Neutrophil (primary cell): ENCODE results near the gene AGXT.

Experiments used
- H3K27ac ChIP-seq: fragments of 200-600 bp; sonication (generic); 2 replicates; pipeline ENCODE4 v1.5.1; 2016; ENCODE audit warnings: mild to moderate bottlenecking, moderate library complexity
- H3K27me3 ChIP-seq: fragments of 200-600 bp; sonication (generic); 2 replicates; pipeline ENCODE4 v1.6.0; 2016; ENCODE audit warnings: mild to moderate bottlenecking
- H3K36me3 ChIP-seq: fragments of 200-600 bp; sonication (generic); 2 replicates; pipeline ENCODE4 v1.5.1; 2017
- H3K4me1 ChIP-seq, 2 experiments: fragments of 200-600 bp in 1 of 2; sonication (generic) in 1 of 2; 1 replicate in 1 of 2; 2 replicates in 1 of 2; pipeline versions ENCODE4 v1.5.1 to v1.6.1; 2013 to 2016; ENCODE audit warnings: low read depth in 1 of 2, low read length in 1 of 2, mild to moderate bottlenecking in 1 of 2, moderate library complexity in 1 of 2; ENCODE audit not compliant: control insufficient read depth in 1 of 2, insufficient read depth in 1 of 2
- H3K4me3 ChIP-seq, 2 experiments: fragments of 200-600 bp in 1 of 2; sonication (generic) in 1 of 2; 1 replicate in 1 of 2; 2 replicates in 1 of 2; pipeline ENCODE4 v1.5.1; 2013 to 2016; ENCODE audit warnings: low read depth in 1 of 2, low read length in 1 of 2, mild to moderate bottlenecking in 1 of 2, moderate library complexity in 1 of 2
- H3K9me3 ChIP-seq: fragments of 200-600 bp; sonication (generic); 2 replicates; pipeline ENCODE4 v1.5.1; 2016
- TF ChIP-seq, protein P1 (sequence below): fragments of 200-600 bp; sonication (generic); IDR thresholded peaks from 2 replicates; pipeline ENCODE4 v1.5.1; 2016; ENCODE audit warnings: antibody characterized with exemption

The AGXT gene

DNA sequence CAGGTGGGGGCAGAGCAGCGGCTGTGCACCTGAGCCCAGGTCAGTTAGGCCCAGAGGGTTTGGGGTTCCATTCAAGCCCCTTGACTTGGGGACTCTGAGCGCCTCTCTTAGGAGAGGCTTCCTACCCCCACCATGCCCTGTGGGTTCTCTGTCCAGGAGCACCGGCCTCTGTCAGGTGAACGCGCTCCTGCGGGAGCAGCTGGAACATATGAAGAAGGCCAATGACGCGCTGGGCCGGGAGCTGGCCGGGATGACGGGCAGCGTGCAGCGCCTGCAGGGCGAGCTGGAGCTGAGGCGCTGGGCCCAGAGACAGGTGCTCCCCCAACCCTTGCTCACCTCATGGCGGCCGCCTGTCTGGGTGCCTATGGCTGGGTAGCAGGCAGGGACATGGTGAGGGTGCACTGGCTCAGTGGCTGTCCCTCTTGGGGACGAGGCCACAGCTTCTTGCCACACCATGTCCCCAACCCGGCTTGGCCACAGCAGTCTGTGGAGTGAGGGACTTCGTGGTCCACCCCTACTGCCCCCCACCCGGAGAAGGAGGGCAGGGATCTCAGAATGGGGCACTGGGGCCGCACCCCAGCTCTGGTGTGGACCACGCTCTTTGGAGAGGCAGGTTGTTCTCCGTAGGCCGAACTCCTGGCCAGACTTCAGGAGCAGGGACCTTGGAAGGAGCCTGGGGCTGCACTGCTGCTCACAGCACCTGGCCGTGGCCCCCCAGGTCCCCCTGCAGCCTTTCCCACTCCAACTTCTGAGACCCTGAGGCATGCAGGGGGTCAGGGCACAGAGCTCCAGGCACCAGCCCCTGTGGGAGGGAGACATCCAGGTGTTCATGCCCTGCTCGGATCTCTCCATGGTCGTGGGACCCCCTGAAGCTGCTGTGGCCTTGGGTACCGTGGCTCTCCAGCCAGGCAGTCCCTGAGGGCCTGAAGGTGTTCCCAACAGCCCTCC, 57.2 kb downstream of the AGXT start:
- H3K4me3 ChIP-seq: no peak overlapping the region
- no peaks in the 10 kb centered on the region for H3K36me3 ChIP-seq
- no peaks in the 10 kb centered on the region for H3K27me3 ChIP-seq
- TF ChIP-seq, protein P1, sequence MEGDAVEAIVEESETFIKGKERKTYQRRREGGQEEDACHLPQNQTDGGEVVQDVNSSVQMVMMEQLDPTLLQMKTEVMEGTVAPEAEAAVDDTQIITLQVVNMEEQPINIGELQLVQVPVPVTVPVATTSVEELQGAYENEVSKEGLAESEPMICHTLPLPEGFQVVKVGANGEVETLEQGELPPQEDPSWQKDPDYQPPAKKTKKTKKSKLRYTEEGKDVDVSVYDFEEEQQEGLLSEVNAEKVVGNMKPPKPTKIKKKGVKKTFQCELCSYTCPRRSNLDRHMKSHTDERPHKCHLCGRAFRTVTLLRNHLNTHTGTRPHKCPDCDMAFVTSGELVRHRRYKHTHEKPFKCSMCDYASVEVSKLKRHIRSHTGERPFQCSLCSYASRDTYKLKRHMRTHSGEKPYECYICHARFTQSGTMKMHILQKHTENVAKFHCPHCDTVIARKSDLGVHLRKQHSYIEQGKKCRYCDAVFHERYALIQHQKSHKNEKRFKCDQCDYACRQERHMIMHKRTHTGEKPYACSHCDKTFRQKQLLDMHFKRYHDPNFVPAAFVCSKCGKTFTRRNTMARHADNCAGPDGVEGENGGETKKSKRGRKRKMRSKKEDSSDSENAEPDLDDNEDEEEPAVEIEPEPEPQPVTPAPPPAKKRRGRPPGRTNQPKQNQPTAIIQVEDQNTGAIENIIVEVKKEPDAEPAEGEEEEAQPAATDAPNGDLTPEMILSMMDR: no peak
- no peak overlapping the region for H3K27ac ChIP-seq
- no peaks in the 10 kb centered on the region for H3K9me3 ChIP-seq
- no peaks in the 10 kb centered on the region for H3K4me1 ChIP-seq

DNA sequence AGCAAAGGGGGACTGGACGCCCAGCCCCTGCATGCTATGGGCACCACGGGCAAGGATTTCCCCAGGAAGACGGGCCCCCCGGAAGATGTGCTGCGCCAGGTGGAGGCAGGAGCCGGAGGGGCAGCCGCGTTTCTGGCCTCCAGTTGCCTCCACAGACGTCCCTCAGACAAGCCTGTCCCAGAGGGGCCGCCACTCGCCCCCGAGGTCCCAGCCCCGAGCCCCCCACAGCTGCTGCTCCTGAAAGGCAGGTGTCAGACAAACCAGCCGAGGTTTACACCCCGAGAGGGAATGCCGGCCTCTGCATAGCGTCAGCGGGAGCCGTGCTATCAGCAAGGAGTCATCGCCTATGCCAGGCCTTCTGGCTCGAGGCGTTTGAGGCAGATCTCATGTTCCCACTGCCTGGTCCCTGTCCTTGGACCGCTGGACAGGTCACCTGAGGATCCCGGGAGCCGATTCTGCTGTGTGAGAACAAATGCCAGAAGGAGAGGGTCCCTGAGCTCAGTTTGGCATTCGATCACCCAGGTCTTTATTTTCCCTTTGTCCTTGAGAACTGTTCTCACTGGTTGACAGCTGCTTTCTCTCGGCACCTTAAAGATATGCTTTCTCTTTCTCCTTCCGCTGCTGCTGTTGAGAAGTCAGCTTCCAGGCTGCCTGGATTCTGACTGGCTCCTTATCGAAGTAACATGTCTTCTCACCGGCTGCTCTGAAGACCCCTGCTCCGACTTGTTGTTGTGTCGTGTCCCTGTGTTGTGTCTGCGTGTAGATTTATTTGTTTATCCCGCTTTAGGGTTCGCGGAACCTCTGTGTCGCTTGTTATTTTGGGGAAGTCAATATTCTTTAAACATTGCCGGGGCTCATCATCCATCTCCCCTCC, 58.1 kb downstream of the AGXT start:
- no peak overlapping the region for H3K27ac ChIP-seq
- TF ChIP-seq, protein P1: no peak
- H3K36me3 ChIP-seq: no peaks in the 10 kb centered on the region
- H3K27me3 ChIP-seq: no peaks in the 10 kb centered on the region
- H3K4me3 ChIP-seq: no peak overlapping the region
- H3K4me1 ChIP-seq: no peaks in the 10 kb centered on the region
- H3K9me3 ChIP-seq: no peaks in the 10 kb centered on the region

DNA sequence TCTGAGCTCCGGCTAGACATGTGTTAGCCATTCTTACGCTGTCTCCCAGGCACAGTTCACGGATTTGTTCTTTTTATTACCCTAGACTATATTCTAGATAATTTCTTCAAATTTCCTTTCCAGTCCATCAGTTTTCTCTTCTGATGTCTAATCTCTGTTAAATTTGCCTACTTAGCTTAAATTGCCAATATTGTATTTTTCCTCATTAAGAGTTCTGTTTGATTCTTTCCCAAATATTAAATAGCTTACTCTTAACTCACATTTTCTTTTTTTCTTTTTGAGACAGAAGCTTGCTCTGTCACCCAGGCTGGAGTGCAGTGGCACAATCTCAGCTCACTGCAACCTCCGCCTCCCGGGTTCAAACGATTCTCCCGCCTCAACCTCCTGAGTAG, 58.8 kb downstream of the AGXT start:
- no peaks in the 10 kb centered on the region for H3K4me1 ChIP-seq
- H3K27ac ChIP-seq: no peak overlapping the region
- H3K9me3 ChIP-seq: no peaks in the 10 kb centered on the region
- H3K36me3 ChIP-seq: no peaks in the 10 kb centered on the region
- TF ChIP-seq, protein P1: no peak
- no peaks in the 10 kb centered on the region for H3K27me3 ChIP-seq
- H3K4me3 ChIP-seq: no peak overlapping the region

DNA sequence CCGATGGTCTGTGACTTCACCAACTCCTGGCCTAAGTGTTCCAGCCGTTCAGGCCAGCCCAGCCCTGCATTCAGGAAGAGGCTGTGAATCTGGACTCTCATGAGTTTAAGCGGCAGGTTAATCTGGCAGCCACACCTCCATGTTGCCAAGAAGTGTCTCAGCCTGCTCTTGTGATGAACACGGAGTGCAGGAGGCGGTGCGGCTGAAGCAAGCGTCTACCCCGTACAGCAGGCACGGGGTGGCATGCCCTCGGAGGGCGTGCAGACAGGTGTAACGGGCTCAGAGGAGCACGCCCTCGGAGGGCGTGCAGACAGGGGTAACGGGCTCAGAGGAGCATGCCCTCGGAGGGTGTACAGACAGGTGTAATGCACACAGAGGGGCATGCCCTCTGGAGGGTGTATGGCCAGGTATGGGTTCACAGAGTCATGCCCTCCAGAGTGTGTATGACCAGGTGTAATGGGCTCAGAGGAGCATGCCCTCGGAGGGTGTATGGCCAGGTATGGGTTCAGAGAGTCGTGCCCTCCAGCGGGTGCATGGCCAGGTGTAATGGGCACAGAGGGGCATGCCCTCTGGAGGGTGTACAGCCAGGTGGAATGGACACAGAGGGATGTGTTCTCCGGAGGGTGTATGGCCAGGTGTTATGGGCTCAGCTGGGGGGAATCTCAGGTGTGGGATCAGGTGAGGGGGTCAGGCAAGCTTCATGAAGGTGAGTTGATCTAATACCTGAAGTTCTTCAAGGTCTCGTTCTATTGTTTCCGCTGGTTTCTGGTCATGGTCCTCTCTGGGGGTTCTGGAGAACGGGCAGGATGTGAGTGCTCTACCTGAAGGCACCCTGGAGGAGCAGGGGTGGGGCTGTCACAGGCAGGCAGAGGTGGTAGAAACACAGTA, 60.1 kb downstream of the AGXT start:
- no peak overlapping the region for H3K4me3 ChIP-seq
- TF ChIP-seq, protein P1: no peak
- no peaks in the 10 kb centered on the region for H3K36me3 ChIP-seq
- H3K4me1 ChIP-seq: no peaks in the 10 kb centered on the region
- no peaks in the 10 kb centered on the region for H3K27me3 ChIP-seq
- no peak overlapping the region for H3K27ac ChIP-seq
- H3K9me3 ChIP-seq: no peaks in the 10 kb centered on the region
